HG03520 (cell line): ENCODE results near the gene PRDM12.

ENCODE experiments used
- ATAC-seq: cut with Tn5 transposase; IDR thresholded peaks from one replicate; pipeline ENCODE4 v1.9.1; 2021; ENCODE audit warnings: mild to moderate bottlenecking, moderate library complexity; ENCODE audit not compliant: unreplicated experiment

Gene PRDM12

GRCh38 chr9:130664251-130665028, at the start of gene PRDM12:
Gene PRDM12, plus strand, starts transcription at chr9:130664594. Its CDS starts 60 bp downstream, at chr9:130664654.
- ATAC-seq, result no peak

GRCh38 chr9:130616451-130616850, 47.9 kb upstream of the PRDM12 start:
- no peak for ATAC-seq

GRCh38 chr9:130623466-130623865, 40.9 kb upstream of the PRDM12 start:
- ATAC-seq, result no peak

GRCh38 chr9:130624154-130624553, 40.2 kb upstream of the PRDM12 start:
- ATAC-seq, result no peak

GRCh38 chr9:130626249-130626996, 38.0 kb upstream of the PRDM12 start:
- no peak for ATAC-seq

- no peak for ATAC-seq
Measured at GRCh38 chr9:130627051-130627450, 37.3 kb upstream of the PRDM12 start.

GRCh38 chr9:130627896-130628792, 36.2 kb upstream of the PRDM12 start:
- no peak for ATAC-seq

- ATAC-seq, result no peak
Measured at GRCh38 chr9:130629443-130630070, 34.8 kb upstream of the PRDM12 start.

- ATAC-seq, result no peak
Measured at GRCh38 chr9:130630071-130630450, 34.3 kb upstream of the PRDM12 start.

- no peak for ATAC-seq
Measured at GRCh38 chr9:130630506-130631330, 33.7 kb upstream of the PRDM12 start.

GRCh38 chr9:130631331-130632080, 32.9 kb upstream of the PRDM12 start:
- no peak for ATAC-seq

GRCh38 chr9:130632081-130632710, 32.2 kb upstream of the PRDM12 start:
- ATAC-seq, result no peak

GRCh38 chr9:130632841-130633240, 31.6 kb upstream of the PRDM12 start:
- no peak for ATAC-seq

GRCh38 chr9:130633336-130634190, 30.8 kb upstream of the PRDM12 start:
- no peak for ATAC-seq

- ATAC-seq, result no peak
Measured at GRCh38 chr9:130634191-130634768, 30.1 kb upstream of the PRDM12 start.

GRCh38 chr9:130634801-130635200, 29.6 kb upstream of the PRDM12 start:
- no peak for ATAC-seq

GRCh38 chr9:130635306-130635705, 29.1 kb upstream of the PRDM12 start:
- ATAC-seq, result no peak
